ENCODE data around the gene AFTPH. TPM values are rescaled to one million over a fixed set of nuclear protein-coding genes. Genes with fewer than 3 reads are reported as not detected.

Gene AFTPH
- total RNA-seq, 2 donors from 2014 or later = 47.1 to 48.2 TPM

DNA sequence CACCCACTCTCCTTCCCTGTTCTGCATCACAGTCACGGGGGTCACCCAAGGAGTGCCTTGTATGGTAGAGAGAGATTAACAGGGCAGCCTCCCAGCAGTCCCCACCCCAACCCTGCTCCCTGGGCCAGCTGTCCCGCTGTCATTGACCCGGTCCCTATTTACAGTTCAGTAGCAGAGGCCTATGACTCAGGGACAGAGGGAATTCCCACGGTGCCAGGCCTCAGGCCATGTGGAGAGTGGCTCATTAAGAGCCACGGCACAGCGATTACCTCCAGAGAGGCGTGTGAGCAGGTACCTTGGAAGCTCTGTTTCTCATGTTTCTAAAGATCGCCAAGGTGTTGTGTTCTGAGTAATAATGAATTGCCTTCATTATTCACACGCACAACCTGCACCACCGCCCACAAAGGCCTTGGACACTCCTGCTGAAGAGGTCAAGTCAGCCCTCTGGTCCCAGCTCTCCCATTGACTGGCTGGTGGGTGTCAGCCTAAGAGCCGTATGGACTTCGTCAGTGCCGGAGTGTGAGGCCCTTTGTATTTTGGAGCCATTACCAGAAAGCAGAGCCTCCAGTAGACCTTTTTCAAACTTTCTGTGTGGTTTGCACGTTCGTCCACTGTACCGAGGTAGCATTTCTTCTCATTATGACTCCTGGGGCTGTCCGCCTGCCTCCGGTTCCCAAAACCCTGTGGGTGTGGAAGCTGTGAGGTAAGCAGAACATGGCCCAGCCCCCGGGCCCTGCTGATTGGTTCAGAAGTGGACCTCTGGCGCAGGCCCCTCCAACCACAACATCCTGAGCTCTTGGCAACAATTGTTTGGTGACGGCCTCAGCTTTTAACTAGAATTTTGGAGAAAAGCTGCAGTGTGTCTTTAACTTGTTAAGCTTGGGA is 82.6 kb downstream of the AFTPH start:
- Mint-ChIP-seq H3K27ac (peak overlapping the region; percentile 91), H3K4me1 (ENCODE audit: low read depth) (peaks cover 31% of the 10 kb centered on the region), H3K27me3 (ENCODE audit: low read depth) (peaks cover 17% of the 10 kb centered on the region), H3K9me3 (peaks cover 4% of the 10 kb centered on the region in 2 donors), H3K4me3 (peak overlapping the region; percentile 81 to 84), H3K36me3 (ENCODE audit: insufficient read depth in 2 of 2) (peaks cover 4 to 7% of the 10 kb centered on the region in 2 donors)
- DNase-seq (peak; percentile 92 to 94), ATAC-seq (replicated peaks in 1 of 2) (peak; percentile 91 to 93)

DNA sequence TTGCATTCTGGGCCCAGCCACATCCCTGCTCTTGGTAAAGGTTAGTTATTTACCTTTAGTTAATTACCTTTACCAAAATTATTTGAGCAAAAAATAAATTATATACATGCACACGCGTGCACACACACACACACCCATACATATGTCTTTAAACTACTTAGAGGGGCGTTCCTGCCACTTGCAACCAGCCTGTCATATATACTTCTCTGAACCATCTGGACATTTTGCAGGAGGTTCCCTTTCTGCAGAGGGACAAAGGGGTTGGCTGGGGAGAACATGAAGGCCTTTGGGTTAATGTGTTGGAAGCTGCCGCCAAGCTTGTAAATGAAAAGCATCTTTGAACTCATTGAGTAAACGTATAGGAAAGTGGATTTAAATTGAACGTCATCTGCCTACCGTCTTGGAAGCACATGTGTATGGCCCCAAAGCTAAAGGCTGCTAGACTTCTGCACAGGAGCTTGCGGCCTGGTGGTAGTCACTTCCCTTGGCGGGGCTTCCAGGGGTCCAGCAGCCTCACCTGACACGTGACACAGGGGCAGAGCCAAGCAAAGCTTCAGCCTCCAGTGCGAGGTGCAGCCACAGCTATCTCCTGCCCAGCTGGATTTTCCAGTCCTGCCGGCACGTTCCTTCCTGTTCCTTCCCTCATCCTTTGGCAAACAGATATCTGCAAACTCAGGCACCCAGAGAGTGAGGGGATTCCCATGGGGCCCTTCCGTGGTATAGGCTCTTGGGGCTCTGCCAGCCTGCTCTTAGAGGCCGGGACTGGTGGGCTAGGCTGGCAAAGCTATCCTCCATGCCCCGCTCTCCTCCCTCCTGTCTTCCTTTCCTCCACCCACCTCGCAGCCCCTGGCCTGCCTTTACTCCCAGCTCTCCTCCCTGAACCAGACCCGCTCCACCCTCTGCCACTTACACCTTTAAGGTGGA is 83.5 kb downstream of the AFTPH start:
- no peak for ATAC-seq (replicated peaks in 1 of 2)
- peak overlapping the region; percentile 91 for H3K27ac Mint-ChIP-seq
- H3K9me3 Mint-ChIP-seq = peaks cover 4% of the 10 kb centered on the region in 2 donors
- peak overlapping the region; percentile 81 to 84 for H3K4me3 Mint-ChIP-seq
- H3K4me1 Mint-ChIP-seq (ENCODE audit: low read depth) = peaks cover 31% of the 10 kb centered on the region
- peaks cover 17% of the 10 kb centered on the region for H3K27me3 Mint-ChIP-seq (ENCODE audit: low read depth)
- H3K36me3 Mint-ChIP-seq (ENCODE audit: insufficient read depth in 2 of 2) = peaks cover 4 to 7% of the 10 kb centered on the region in 2 donors
- DNase-seq = no peak

DNA sequence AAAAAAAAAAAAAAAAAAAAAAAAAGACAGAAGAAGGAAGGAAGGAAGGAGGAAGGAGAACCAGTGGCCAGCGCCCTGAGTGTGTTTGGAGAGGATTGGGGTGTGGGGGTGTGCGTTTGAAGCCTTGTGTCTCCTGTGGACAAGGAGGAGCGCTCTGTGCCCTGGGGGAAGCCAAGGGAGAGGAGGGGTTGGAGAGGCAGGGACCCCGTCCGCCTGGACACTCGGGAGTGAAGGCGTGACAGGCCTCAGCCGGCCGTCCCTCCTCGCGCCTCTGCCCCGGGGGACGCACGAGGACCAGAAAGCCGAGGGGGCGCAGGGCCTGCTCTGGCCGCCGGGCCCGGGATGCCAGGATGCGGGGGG is 84.7 kb downstream of the AFTPH start:
- Mint-ChIP-seq H3K36me3 (ENCODE audit: insufficient read depth in 2 of 2) (peaks cover 4 to 7% of the 10 kb centered on the region in 2 donors), H3K27me3 (ENCODE audit: low read depth) (peaks cover 17% of the 10 kb centered on the region), H3K27ac (peak overlapping the region; percentile 77), H3K4me3 (peak overlapping the region; percentile 81 to 84), H3K9me3 (peaks cover 4% of the 10 kb centered on the region in 2 donors), H3K4me1 (ENCODE audit: low read depth) (peaks cover 31% of the 10 kb centered on the region)
- no peak for DNase-seq
- ATAC-seq (replicated peaks in 1 of 2) = no peak

DNA sequence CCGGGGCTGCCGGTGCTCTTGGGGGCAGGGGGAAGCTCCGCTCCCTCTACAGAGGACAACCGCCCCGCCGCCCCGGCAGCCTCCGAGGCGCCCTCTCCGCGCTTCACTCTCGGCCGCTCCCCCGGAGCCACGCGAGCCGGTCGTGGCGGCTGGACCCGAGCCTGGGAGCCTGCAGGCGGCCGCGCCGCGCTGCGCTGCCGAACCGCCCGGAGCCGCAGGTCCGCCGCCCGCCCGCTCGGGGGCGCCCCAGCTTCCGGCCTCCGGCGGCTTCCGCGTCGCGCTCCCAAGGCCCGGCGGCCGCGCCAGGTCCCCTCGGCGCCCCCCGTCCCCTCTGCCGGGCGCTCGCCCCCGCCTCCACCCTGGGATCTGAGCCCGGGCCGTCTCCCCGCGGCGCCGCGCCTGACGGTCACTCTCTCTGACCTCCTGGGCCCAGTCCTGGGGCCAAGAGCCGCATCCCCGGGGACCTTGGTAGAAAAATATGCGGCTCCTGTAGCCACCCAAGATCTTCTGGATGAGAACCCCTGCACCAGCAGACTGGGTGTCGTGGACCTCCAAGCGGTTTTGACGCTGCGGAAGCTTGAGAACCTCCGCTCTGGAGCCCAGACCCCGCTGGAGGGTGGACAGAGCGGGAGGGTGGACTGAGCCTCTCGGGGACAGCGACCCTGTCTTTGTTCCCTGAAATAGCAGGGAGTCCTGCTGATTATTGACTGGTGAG is 85.3 kb downstream of the AFTPH start:
- DNase-seq = peak; percentile 75 to 87
- H3K36me3 Mint-ChIP-seq (ENCODE audit: insufficient read depth in 2 of 2) = peaks cover 2% of the 10 kb centered on the region in 2 donors
- H3K4me3 Mint-ChIP-seq = peak overlapping the region; percentile 82 to 85

DNA sequence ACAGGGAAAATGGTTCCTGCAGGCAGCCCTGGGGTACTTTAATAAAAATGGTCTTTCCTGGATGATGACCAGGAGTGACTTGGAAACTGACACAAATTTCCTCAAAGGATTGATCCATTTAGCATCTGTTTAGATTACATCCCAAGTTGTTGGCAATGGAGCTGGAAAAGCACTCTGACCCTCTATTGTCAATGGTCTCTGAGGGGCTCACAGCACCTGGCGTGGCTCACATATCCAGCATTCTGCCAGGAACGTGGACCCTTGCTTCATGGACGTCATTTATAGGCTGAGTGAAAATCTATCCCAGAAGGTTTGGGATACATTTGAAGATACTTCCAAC is 85.8 kb downstream of the AFTPH start:
- peak overlapping the region; percentile 82 to 85 for H3K4me3 Mint-ChIP-seq
- no peaks in the 10 kb centered on the region for H3K9me3 Mint-ChIP-seq
- DNase-seq = no peak
- H3K4me1 Mint-ChIP-seq (ENCODE audit: low read depth) = peaks cover 31% of the 10 kb centered on the region
- H3K36me3 Mint-ChIP-seq (ENCODE audit: insufficient read depth in 2 of 2) = no peaks in the 10 kb centered on the region
- no peak overlapping the region for H3K27ac Mint-ChIP-seq
- no peak for ATAC-seq (replicated peaks in 1 of 2)
- peaks cover 9% of the 10 kb centered on the region for H3K27me3 Mint-ChIP-seq (ENCODE audit: low read depth)

More for the DNA sequence above, 85.3 kb downstream of the AFTPH start:
- Mint-ChIP-seq H3K9me3 (peaks cover 0 to 4% of the 10 kb centered on the region in 2 donors), H3K4me1 (ENCODE audit: low read depth) (peaks cover 31% of the 10 kb centered on the region), H3K27me3 (ENCODE audit: low read depth) (peaks cover 15% of the 10 kb centered on the region), H3K27ac (peak overlapping the region; percentile 46)
- peak; percentile 55 to 59 for ATAC-seq (replicated peaks in 1 of 2)

GRCh38 chr2:64610316-64610855 is 86.3 kb downstream of the AFTPH start:
- H3K4me3 Mint-ChIP-seq = peak overlapping the region; percentile 82 to 85
- peaks cover 31% of the 10 kb centered on the region for H3K4me1 Mint-ChIP-seq (ENCODE audit: low read depth)
- no peaks in the 10 kb centered on the region for H3K36me3 Mint-ChIP-seq (ENCODE audit: insufficient read depth in 2 of 2)
- DNase-seq = no peak
- H3K27me3 Mint-ChIP-seq (ENCODE audit: low read depth) = peaks cover 8% of the 10 kb centered on the region
- ATAC-seq (replicated peaks in 1 of 2) = no peak
- no peak overlapping the region for H3K27ac Mint-ChIP-seq
- H3K9me3 Mint-ChIP-seq = no peaks in the 10 kb centered on the region

- Mint-ChIP-seq H3K27me3 (ENCODE audit: low read depth) (peaks cover 8% of the 10 kb centered on the region), H3K27ac (no peak overlapping the region), H3K36me3 (ENCODE audit: insufficient read depth in 2 of 2) (no peaks in the 10 kb centered on the region)
Observed at GRCh38 chr2:64612575-64613195, 88.6 kb downstream of the AFTPH start.

DNA sequence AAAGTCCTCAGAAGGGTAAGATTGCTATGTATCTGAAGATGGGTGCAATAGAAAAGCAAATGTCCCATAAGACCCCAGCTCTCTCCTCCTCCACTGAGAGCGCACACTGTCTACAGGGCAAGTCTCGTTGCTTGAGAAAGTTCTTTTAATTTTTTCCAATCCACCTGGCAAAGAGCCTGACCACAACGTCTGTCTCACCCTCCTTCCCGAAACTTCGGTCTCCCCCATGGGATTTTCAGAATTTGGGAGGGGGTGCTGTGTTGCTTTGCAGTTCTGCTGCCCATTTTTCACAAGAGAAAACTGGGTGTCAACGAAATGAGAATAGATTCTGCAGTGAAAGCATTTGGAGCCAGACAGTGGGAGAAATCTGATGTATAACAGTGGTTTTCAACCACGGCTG is 89.1 kb downstream of the AFTPH start:
- ATAC-seq (replicated peaks in 1 of 2) (no peak), DNase-seq (no peak)
- Mint-ChIP-seq H3K4me3 (no peak overlapping the region), H3K36me3 (ENCODE audit: insufficient read depth in 2 of 2) (no peaks in the 10 kb centered on the region), H3K27me3 (ENCODE audit: low read depth) (peaks cover 8% of the 10 kb centered on the region), H3K27ac (no peak overlapping the region), H3K4me1 (ENCODE audit: low read depth) (peaks cover 6% of the 10 kb centered on the region), H3K9me3 (no peaks in the 10 kb centered on the region)

More at GRCh38 chr2:64612575-64613195, 88.6 kb downstream of the AFTPH start:
- Mint-ChIP-seq H3K4me3 (no peak overlapping the region), H3K4me1 (ENCODE audit: low read depth) (peaks cover 12% of the 10 kb centered on the region), H3K9me3 (no peaks in the 10 kb centered on the region)
- no peak for ATAC-seq (replicated peaks in 1 of 2)
- DNase-seq = no peak

- Mint-ChIP-seq H3K4me1 (ENCODE audit: low read depth) (no peaks in the 10 kb centered on the region), H3K36me3 (ENCODE audit: insufficient read depth in 2 of 2) (no peaks in the 10 kb centered on the region), H3K27me3 (ENCODE audit: low read depth) (peaks cover 8% of the 10 kb centered on the region), H3K27ac (no peak overlapping the region), H3K4me3 (no peak overlapping the region), H3K9me3 (no peaks in the 10 kb centered on the region)
- ATAC-seq (replicated peaks in 1 of 2) (no peak), DNase-seq (no peak)
Observed at GRCh38 chr2:64615192-64615763, 91.2 kb downstream of the AFTPH start.

DNA sequence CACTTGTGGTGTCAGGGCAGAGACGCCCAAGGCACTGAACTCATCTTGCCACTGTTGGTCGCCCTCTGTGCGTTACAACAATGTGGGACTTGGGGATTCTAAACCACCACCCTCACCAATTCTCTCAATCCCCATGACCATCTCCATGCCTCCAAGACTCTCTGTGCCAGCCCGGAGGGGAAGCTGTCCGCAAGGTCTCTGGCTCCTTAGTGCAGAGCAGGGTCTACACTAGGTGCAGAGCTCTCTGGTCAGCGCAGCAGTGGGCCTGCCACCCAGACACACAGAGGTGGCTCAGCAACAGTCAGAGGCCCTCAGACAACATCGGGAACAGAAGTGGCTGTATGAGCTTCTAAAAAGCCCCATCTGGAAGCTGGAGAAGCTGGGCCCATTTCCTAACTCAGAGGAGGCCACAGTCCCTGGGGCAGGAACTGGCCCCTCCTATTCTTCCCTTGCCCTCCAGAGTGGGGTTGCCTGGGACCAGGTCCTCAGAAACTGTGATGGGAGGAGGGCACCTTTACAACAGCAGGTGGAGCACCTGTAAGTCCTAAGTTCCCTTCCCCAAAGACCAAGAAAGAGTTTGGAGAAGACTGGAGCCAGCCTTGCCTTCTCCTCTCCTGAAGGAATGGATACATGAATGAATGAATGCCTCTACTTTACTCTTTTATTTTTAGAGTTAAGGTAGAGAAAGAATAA is 91.9 kb downstream of the AFTPH start:
- DNase-seq = no peak
- ATAC-seq (replicated peaks in 1 of 2) = no peak
- H3K27ac Mint-ChIP-seq = no peak overlapping the region
- H3K9me3 Mint-ChIP-seq = no peaks in the 10 kb centered on the region
- H3K27me3 Mint-ChIP-seq (ENCODE audit: low read depth) = peaks cover 5% of the 10 kb centered on the region
- no peak overlapping the region for H3K4me3 Mint-ChIP-seq
- H3K4me1 Mint-ChIP-seq (ENCODE audit: low read depth) = no peaks in the 10 kb centered on the region
- H3K36me3 Mint-ChIP-seq (ENCODE audit: insufficient read depth in 2 of 2) = no peaks in the 10 kb centered on the region

- Mint-ChIP-seq H3K9me3 (no peaks in the 10 kb centered on the region), H3K4me3 (no peak overlapping the region), H3K27ac (no peak overlapping the region), H3K4me1 (ENCODE audit: low read depth) (no peaks in the 10 kb centered on the region), H3K36me3 (ENCODE audit: insufficient read depth in 2 of 2) (no peaks in the 10 kb centered on the region), H3K27me3 (ENCODE audit: low read depth) (no peaks in the 10 kb centered on the region)
- ATAC-seq (replicated peaks in 1 of 2) (no peak), DNase-seq (no peak)
Observed at GRCh38 chr2:64617631-64618151, 93.6 kb downstream of the AFTPH start.

Data from activated T-cell treated with anti-CD3 and anti-CD28 coated beads, Interleukin-2, amount 50 U/mL, for 72 hours (primary cell).